K562 (cell line): ENCODE measurements around the gene CHPF. TPM values are rescaled to one million over a fixed set of nuclear protein-coding genes. Genes with fewer than 3 reads are reported as not detected.
A peak's percentile ranks its signal among the peaks of the same experiment; 100 is the strongest.

Experiments used
- EZH2 ChIP-seq: IDR thresholded peaks from 2 replicates; pipeline ENCODE4 v1.6.1; 2012; ENCODE audit warnings: low read depth, mild to moderate bottlenecking, inconsistent platforms, low read length, borderline replicate concordance
- KAT2B ChIP-seq: IDR thresholded peaks from one replicate; pipeline ENCODE4 v1.6.1; 2012; ENCODE audit warnings: low read depth, mild to moderate bottlenecking, control low read depth, inconsistent platforms, low read length, moderate library complexity
- POLR2G ChIP-seq: fragments of 200-400 bp; formaldehyde crosslinking; IDR thresholded peaks from 2 replicates; pipeline ENCODE4 v1.6.1; 2017; ENCODE audit warnings: low read depth, mild to moderate bottlenecking, antibody characterized with exemption, low read length, moderate library complexity
- SMAD1 ChIP-seq: fragments of 150-350 bp; IDR thresholded peaks from 2 replicates; pipeline ENCODE4 v1.6.1; 2014; ENCODE audit warnings: low read length, low read depth; ENCODE audit not compliant: partially characterized antibody
- polyA plus RNA-seq, 8 experiments: library from polyadenylated mRNA; depleted of rRNA in 4 of 8; stranded (reverse) in 5 of 8; unstranded in 3 of 8; fragments of >200 nt; fragmentation: Nextera tagmentation in 2 of 8; fragmentation: Illumina TruSeq in 1 of 8; extraction: Ambion mirVana in 2 of 8; extraction: Trizol in 1 of 8; gene quantifications; 2 replicates each; pipeline versions ENCODE4 v1.2.1 to v1.2.3, GENCODE V29; 2011 to 2014; ENCODE audit warnings: inconsistent platforms in 1 of 8, missing spikeins in 1 of 8
- total RNA-seq, 7 experiments: library from RNA; depleted of rRNA in 6 of 7; stranded (reverse); fragments of >200 nt in 6 of 7; fragmentation: Illumina TruSeq in 2 of 7; extraction: Trizol in 2 of 7; gene quantifications; 2 replicates each; pipeline versions ENCODE4 v1.2.1 to v1.2.3, GENCODE V29; 2011 to 2021; ENCODE audit warnings: low replicate concordance in 1 of 7
- TF ChIP-seq, protein P1 (sequence below), 2 experiments: fragments of 450-650 bp in 1 of 2; sonication (generic) in 1 of 2; formaldehyde crosslinking in 1 of 2; IDR thresholded peaks; 2 replicates each; pipeline versions ENCODE4 v1.7.1 to v1.9.0; 2016 to 2022; ENCODE audit warnings: inconsistent platforms in 1 of 2, mild to moderate bottlenecking in 1 of 2, missing genetic modification reagents in 1 of 2
- TF ChIP-seq, protein P2 (sequence below): fragments of 200-800 bp; sonication (Bioruptor generic); IDR thresholded peaks from 2 replicates; pipeline ENCODE4 v1.6.1; 2017; ENCODE audit warnings: missing genetic modification characterization, missing compliant biosample characterization
- TF ChIP-seq, protein P3 (sequence below): fragments of 250-450 bp; sonication (Bioruptor Pico); IDR thresholded peaks from 2 replicates; pipeline ENCODE4 v1.9.0; 2021; ENCODE audit warnings: mild to moderate bottlenecking
- TF ChIP-seq, protein P4 (sequence below): fragments of 250-450 bp; sonication (Bioruptor Pico); IDR thresholded peaks from 2 replicates; pipeline ENCODE4 v1.4.0; 2020; ENCODE audit warnings: mild to moderate bottlenecking, moderate library complexity
- TF ChIP-seq, protein P5 (sequence below): fragments of 450-650 bp; IDR thresholded peaks from 2 replicates; pipeline ENCODE4 v1.6.1; 2017; ENCODE audit warnings: mild to moderate bottlenecking, moderate library complexity

The CHPF gene
- total and polyA plus RNA-seq, 9 of the 15 experiments (the other 6 are each of a cell fraction or from before 2014, with no cell fraction given): 0.15 to 57.2 (median 7.9) TPM

DNA sequence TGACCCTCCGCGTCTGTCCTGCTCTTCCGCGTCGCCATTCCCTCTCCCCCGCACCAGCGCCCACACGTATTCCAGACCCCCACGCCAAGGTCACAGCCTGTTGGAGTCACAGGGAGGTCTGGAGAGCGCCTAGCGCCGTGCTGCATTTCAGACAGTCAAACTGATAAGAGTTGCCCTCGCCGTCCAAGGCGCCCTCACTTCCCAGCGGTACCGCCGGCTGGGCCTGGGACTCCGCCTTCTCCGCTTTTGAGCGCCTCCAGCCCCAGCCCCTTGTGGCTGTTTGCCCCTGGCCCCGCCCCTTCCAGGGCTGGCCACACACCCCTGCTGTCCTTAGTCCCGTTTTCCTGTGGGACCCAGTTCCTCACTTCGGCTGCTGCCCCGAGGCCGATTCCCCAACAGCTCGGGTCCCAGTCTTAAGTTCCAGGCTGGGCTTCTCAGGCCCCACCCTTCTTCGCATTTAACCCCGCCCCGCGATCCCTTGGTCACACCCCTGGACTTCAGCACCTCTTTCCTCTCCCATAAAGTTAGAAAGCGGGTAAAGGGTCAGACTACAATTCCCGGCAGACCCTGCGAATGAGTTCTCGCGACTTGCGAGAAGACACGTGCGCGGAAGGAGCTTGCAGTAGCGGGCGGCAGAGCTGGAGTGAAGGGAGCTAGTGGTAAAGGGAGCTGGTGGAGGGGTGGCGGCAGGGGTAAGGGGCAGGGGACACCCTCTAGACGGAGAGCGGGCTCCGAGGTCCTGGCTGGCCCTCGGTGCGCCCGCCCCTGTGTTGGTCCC is 45.1 kb downstream of the CHPF start, which contains the start of gene GMPPA (continued):
- TF ChIP-seq, protein P1, sequence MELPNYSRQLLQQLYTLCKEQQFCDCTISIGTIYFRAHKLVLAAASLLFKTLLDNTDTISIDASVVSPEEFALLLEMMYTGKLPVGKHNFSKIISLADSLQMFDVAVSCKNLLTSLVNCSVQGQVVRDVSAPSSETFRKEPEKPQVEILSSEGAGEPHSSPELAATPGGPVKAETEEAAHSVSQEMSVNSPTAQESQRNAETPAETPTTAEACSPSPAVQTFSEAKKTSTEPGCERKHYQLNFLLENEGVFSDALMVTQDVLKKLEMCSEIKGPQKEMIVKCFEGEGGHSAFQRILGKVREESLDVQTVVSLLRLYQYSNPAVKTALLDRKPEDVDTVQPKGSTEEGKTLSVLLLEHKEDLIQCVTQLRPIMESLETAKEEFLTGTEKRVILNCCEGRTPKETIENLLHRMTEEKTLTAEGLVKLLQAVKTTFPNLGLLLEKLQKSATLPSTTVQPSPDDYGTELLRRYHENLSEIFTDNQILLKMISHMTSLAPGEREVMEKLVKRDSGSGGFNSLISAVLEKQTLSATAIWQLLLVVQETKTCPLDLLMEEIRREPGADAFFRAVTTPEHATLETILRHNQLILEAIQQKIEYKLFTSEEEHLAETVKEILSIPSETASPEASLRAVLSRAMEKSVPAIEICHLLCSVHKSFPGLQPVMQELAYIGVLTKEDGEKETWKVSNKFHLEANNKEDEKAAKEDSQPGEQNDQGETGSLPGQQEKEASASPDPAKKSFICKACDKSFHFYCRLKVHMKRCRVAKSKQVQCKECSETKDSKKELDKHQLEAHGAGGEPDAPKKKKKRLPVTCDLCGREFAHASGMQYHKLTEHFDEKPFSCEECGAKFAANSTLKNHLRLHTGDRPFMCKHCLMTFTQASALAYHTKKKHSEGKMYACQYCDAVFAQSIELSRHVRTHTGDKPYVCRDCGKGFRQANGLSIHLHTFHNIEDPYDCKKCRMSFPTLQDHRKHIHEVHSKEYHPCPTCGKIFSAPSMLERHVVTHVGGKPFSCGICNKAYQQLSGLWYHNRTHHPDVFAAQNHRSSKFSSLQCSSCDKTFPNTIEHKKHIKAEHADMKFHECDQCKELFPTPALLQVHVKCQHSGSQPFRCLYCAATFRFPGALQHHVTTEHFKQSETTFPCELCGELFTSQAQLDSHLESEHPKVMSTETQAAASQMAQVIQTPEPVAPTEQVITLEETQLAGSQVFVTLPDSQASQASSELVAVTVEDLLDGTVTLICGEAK (IDR thresholded peaks at IDR 0.05): peak; percentile 74
- TF ChIP-seq, protein P1 (CRISPR knock-in tag; IDR thresholded peaks at IDR 0.05): no peak
- peak; percentile 92 for TF ChIP-seq POLR2G
- TF ChIP-seq, protein P2, sequence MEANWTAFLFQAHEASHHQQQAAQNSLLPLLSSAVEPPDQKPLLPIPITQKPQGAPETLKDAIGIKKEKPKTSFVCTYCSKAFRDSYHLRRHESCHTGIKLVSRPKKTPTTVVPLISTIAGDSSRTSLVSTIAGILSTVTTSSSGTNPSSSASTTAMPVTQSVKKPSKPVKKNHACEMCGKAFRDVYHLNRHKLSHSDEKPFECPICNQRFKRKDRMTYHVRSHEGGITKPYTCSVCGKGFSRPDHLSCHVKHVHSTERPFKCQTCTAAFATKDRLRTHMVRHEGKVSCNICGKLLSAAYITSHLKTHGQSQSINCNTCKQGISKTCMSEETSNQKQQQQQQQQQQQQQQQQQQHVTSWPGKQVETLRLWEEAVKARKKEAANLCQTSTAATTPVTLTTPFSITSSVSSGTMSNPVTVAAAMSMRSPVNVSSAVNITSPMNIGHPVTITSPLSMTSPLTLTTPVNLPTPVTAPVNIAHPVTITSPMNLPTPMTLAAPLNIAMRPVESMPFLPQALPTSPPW (CRISPR knock-in tag): peak; percentile 71
- TF ChIP-seq, protein P3, sequence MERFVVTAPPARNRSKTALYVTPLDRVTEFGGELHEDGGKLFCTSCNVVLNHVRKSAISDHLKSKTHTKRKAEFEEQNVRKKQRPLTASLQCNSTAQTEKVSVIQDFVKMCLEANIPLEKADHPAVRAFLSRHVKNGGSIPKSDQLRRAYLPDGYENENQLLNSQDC (CRISPR knock-in tag): no peak
- no peak for TF ChIP-seq EZH2
- TF ChIP-seq, protein P4, sequence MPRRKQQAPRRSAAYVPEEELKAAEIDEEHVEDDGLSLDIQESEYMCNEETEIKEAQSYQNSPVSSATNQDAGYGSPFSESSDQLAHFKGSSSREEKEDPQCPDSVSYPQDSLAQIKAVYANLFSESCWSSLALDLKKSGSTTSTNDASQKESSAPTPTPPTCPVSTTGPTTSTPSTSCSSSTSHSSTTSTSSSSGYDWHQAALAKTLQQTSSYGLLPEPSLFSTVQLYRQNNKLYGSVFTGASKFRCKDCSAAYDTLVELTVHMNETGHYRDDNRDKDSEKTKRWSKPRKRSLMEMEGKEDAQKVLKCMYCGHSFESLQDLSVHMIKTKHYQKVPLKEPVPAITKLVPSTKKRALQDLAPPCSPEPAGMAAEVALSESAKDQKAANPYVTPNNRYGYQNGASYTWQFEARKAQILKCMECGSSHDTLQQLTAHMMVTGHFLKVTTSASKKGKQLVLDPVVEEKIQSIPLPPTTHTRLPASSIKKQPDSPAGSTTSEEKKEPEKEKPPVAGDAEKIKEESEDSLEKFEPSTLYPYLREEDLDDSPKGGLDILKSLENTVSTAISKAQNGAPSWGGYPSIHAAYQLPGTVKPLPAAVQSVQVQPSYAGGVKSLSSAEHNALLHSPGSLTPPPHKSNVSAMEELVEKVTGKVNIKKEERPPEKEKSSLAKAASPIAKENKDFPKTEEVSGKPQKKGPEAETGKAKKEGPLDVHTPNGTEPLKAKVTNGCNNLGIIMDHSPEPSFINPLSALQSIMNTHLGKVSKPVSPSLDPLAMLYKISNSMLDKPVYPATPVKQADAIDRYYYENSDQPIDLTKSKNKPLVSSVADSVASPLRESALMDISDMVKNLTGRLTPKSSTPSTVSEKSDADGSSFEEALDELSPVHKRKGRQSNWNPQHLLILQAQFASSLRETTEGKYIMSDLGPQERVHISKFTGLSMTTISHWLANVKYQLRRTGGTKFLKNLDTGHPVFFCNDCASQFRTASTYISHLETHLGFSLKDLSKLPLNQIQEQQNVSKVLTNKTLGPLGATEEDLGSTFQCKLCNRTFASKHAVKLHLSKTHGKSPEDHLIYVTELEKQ (CRISPR knock-in tag): no peak
- TF ChIP-seq, protein P5, sequence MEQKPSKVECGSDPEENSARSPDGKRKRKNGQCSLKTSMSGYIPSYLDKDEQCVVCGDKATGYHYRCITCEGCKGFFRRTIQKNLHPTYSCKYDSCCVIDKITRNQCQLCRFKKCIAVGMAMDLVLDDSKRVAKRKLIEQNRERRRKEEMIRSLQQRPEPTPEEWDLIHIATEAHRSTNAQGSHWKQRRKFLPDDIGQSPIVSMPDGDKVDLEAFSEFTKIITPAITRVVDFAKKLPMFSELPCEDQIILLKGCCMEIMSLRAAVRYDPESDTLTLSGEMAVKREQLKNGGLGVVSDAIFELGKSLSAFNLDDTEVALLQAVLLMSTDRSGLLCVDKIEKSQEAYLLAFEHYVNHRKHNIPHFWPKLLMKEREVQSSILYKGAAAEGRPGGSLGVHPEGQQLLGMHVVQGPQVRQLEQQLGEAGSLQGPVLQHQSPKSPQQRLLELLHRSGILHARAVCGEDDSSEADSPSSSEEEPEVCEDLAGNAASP: no peak
- TF ChIP-seq KAT2B: no peak
- TF ChIP-seq SMAD1: peak; percentile 10
